GM19463 (cell line): ENCODE measurements around the gene OLR1.

Source experiments
- ATAC-seq: cut with Tn5 transposase; IDR thresholded peaks from one replicate; pipeline ENCODE4 v1.9.1; 2021; ENCODE audit warnings: mild to moderate bottlenecking, moderate library complexity; ENCODE audit not compliant: unreplicated experiment

OLR1 gene

DNA sequence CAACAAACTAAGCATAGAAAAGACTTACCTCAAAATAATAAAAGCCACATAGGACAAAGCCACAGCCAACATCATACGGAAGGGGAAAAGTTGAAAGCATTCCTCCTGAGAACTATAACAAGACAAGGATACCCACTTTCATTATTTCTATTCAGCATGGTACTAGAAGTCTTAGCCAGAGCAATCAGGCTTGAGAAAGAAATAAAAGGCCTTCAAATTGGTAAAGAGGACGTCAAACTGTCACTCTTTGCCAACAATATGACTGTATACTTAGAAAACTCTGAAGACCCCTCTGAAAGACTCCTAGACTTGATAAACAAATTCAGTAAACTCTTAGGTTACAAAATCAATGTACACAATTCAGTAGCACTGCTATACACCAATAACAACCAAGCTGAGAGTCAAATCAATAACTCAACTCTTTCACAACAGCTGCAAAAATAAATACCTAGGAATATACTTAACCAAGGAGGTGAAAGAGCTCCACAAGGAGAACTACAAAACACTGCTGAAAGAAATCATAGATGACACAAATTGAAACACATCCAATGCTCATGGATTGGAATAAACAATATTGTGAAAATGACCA, 61.6 kb downstream of the OLR1 start:
- ATAC-seq, result no peak
